22Rv1 (cell line): ENCODE data around the gene XPO4.
"Not testable (repeated sequence)": the region's sequence is repeated elsewhere in the genome, so short reads cannot be mapped to it uniquely, and the experiment has no call there.

Experiments
- H3K27ac ChIP-seq: fragments of 450-650 bp; 2 replicates; pipeline ENCODE4 v1.5.1; 2017
- ZFX ChIP-seq: fragments of 450-650 bp; IDR thresholded peaks from 2 replicates; pipeline ENCODE4 v1.6.1; 2017; ENCODE audit warnings: antibody characterized with exemption, borderline replicate concordance
- TF ChIP-seq, protein P1 (sequence below): fragments of 450-650 bp; IDR thresholded peaks from 2 replicates; pipeline ENCODE4 v1.5.1; 2017; ENCODE audit warnings: mild to moderate bottlenecking

The XPO4 gene

DNA sequence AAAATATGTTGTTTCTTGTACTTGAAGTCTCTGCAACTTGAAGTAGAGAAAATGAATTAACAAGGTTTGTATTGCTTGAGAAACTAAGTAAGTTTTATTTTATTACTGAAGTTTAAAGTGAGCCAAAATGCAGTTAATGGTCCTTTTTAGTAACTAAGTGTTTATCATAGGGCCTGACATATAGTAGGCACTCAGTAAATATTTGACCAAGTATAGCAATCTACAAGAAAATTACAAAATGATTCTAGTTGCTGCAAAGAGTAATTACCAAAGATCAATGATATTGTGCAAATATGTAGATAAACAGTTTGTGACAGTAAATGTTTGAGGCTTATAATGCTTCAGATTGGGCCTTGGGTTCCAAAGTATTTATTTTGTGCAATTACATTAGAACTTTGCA, 2.4 kb upstream of the XPO4 start:
- no peak overlapping the region for H3K27ac ChIP-seq
- no peak for TF ChIP-seq ZFX
- TF ChIP-seq, protein P1, sequence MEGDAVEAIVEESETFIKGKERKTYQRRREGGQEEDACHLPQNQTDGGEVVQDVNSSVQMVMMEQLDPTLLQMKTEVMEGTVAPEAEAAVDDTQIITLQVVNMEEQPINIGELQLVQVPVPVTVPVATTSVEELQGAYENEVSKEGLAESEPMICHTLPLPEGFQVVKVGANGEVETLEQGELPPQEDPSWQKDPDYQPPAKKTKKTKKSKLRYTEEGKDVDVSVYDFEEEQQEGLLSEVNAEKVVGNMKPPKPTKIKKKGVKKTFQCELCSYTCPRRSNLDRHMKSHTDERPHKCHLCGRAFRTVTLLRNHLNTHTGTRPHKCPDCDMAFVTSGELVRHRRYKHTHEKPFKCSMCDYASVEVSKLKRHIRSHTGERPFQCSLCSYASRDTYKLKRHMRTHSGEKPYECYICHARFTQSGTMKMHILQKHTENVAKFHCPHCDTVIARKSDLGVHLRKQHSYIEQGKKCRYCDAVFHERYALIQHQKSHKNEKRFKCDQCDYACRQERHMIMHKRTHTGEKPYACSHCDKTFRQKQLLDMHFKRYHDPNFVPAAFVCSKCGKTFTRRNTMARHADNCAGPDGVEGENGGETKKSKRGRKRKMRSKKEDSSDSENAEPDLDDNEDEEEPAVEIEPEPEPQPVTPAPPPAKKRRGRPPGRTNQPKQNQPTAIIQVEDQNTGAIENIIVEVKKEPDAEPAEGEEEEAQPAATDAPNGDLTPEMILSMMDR = no peak

DNA sequence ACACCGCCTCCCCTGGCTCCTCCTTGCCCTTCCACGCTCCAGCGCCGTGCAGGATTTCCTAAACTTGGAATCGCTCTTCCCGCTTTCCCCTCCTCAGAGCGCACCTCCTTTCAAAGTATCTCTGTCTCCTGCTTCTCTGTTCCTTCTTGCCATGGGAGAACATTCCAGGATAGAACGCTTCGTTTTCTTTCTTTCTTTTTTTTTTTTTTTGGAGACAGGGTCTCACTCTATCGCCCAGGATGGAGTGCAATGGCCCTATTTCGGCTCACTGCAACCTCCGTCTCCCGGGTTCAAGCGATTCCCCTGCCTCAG, 574 bp upstream of the XPO4 start:
- TF ChIP-seq, protein P1 = no peak
- TF ChIP-seq ZFX = no peak
- H3K27ac ChIP-seq = peak overlapping the region; percentile 74

DNA sequence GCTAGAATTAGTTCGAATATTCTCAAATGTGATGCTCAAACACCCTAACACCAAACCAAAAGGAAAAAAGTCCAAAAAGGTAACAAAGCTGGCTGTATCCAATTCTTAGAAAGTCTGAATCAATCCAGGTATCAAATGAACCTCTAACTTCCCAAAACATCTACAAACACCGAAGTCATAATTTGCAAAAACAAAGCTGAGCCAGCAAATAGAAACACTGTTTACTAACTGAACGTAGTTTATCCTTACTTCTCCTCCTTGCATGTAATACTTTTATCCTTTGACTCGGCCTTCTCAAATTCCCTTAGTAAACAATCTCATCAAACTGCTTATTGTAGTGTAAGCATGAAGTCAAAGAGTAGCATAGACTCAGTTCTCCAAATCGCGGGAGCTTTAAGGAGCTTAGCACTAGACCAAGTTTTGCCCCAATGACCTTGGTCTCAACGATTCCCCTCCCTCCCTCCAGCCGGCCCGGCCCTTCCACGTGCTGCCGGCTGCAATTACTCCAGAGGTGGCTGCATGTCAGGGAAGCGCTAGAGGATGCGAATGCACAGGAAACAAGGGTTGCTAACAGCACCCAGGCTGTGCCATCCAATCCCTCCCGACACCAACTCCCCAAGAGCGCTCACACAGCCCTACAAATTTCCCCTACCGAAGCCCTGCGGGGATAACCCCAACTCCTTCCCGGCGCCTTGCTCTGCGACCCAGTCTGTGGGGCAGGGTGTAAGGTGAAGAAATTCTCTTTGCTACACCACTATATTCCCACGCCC, 693 bp downstream of the XPO4 start:
- peak overlapping the region; percentile 74 for H3K27ac ChIP-seq
- TF ChIP-seq, protein P1 = no peak
- no peak for TF ChIP-seq ZFX

DNA sequence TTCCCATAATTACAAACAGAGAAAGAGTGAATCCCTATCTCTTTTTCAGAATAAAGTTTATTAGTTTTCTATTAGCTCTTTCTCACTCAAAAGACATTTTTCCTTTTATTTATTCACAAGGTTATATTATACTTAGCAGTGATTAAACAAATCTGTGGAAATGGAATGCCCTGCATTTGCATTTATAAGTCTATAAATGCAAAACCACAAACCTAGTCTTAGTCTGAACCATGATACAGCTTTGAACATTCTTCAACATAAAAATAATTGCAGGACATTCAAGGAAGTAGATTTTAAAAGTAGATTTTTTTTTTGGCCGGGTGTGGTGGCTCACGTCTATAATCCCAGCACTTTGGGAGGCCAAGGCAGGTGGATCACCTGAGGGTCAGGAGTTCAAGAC, 8.3 kb downstream of the XPO4 start:
- no peak overlapping the region for H3K27ac ChIP-seq
- TF ChIP-seq, protein P1 = no peak
- TF ChIP-seq ZFX = no peak

DNA sequence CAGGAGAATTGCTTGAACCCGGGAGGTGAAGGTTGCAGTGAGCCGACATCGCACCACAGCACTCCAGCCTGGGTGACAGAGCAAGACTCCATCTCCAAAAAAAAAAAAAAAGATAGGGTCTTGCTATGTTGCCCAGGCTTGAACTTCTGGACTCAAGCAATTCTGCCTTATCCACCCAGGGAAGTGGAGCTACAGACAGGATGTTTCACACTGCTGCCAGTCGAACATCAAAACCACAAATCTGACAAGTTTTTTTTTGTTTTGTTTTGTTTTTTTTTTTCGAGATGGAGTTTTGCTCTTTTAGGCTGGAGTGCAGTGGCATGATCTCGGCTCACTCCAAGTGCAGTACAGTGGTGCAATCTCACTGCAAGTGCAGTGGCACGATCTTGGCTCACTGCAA, 10.8 kb downstream of the XPO4 start:
- TF ChIP-seq, protein P1 = no peak
- no peak for TF ChIP-seq ZFX
- no peak overlapping the region for H3K27ac ChIP-seq

DNA sequence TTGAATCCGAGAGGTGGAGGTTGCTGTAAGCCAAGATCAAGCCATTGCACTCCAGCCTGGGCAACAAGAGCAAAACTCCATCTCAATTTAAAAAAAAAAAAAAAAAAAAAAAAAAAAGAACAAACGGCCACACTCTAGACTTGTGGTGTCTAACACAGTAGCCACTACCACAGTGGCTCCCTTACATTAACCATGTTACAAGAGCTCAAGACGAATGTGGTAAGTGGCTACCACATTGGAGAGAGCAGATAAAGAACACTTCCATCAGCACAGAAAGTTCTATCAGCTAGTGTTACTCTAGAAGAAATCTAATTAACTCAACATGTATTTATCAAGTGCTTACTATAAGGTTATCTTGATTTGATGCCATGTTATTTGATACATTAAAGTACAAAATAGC, 11.5 kb downstream of the XPO4 start:
- H3K27ac ChIP-seq = no peak overlapping the region
- TF ChIP-seq ZFX = no peak
- TF ChIP-seq, protein P1 = no peak

DNA sequence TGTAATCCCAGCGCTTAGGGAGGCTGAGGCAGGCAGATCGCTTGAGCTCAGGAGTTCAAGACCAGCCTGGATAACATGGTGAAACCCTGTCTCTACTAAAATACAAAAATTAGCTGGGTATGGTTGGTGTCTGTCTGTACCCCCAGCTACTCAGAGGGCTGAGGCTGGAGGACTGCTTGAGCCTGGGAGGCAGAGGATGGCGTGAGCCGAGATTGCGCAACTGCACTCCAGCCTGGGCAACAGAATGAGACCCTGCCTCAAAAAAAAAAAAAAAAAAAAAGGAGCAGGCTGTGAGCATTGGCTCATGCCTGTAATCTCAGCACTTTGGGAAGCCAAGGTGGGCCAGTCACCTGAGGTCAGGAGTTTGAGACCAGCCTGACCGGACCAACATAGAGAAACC, 12.0 kb downstream of the XPO4 start:
- H3K27ac ChIP-seq = not testable (repeated sequence)

DNA sequence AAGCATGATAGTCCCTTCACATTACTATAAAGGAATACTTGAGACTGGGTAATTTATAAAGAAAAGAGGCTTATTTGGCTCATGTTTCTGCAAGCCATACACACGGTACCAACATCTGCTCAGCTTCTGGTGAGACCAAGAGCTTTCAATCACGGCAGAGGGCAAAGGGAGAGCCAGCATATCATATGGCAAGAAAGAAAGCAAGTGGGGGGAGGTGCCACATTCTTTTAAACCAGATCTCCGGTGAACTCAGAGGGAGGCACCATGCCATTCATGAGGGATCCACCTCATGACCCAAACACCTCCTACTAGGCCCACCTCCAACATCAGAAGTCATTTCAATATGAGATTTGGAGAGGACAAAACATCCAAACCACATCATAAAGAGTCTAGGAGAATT, 20.3 kb downstream of the XPO4 start:
- TF ChIP-seq, protein P1 = no peak
- no peak for TF ChIP-seq ZFX
- H3K27ac ChIP-seq = no peak overlapping the region
